ENCODE measurements around the gene SPCS1.

GRCh38 chr3:52703341-52703740 is 2.6 kb upstream of the SPCS1 start:
- TF ChIP-seq CTCF (optimal IDR thresholded peaks at IDR 0.05 in 1 of 3, IDR thresholded peaks at IDR 0.05 in 1 of 3, conservative IDR thresholded peaks at IDR 0.05 in 1 of 3; ENCODE audit: extremely low read depth in 1 of 3, insufficient read depth in 2 of 3, low read length in 3 of 3) (no peak), EZH2 (IDR thresholded peaks at IDR 0.05; ENCODE audit: low read length) (no peak)

All from keratinocyte (primary cell).